Measurements from ENCODE around the gene MAN1B1.

DNA sequence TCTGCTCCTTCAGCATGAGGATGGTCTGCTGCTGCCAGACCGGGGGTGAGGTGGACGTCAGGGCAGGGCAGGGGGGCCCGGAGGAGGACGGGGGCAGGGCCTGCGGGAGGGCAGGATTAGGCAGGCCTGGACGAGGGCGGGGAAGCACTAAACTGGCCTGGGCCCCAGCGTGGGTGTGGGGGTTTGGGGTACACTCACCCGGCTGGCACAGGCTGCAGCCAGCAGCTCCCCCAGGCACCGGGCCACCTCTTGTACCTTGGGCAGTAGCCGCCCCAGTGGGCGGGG is 22.0 kb upstream of the MAN1B1 start:
- TF ChIP-seq RFX5 (IDR thresholded peaks at IDR 0.05; ENCODE audit: borderline replicate concordance, low read depth, low read length) (no peak), CEBPB (IDR thresholded peaks at IDR 0.05; ENCODE audit: low read depth, low read length) (no peak), JUN (IDR thresholded peaks at IDR 0.05; ENCODE audit: low read depth, low read length) (no peak), HDAC2 (IDR thresholded peaks at IDR 0.05; ENCODE audit: borderline replicate concordance in 1 of 2, low read depth in 2 of 2, low read length in 2 of 2) (no peak), ZNF274 (IDR thresholded peaks at IDR 0.05; ENCODE audit: borderline replicate concordance, extremely low read depth, low read length) (no peak), GABPA (IDR thresholded peaks at IDR 0.05; ENCODE audit: borderline replicate concordance, insufficient read depth, low read length) (no peak), E2F6 (IDR thresholded peaks at IDR 0.05) (no peak), EZH2 (IDR thresholded peaks at IDR 0.05; ENCODE audit: low read depth, low read length, severe bottlenecking) (no peak), HDAC6 (IDR thresholded peaks at IDR 0.05; ENCODE audit: low read depth, low read length) (no peak), POLR2A (IDR thresholded peaks at IDR 0.05; ENCODE audit: control extremely low read depth in 1 of 2, low read depth in 2 of 2, low read length in 2 of 2) (no peak), CHD2 (IDR thresholded peaks at IDR 0.05; ENCODE audit: low read length) (no peak), POLR2AphosphoS5 (IDR thresholded peaks at IDR 0.05; ENCODE audit: low read depth, low read length) (no peak)
- TF ChIP-seq, protein P1, sequence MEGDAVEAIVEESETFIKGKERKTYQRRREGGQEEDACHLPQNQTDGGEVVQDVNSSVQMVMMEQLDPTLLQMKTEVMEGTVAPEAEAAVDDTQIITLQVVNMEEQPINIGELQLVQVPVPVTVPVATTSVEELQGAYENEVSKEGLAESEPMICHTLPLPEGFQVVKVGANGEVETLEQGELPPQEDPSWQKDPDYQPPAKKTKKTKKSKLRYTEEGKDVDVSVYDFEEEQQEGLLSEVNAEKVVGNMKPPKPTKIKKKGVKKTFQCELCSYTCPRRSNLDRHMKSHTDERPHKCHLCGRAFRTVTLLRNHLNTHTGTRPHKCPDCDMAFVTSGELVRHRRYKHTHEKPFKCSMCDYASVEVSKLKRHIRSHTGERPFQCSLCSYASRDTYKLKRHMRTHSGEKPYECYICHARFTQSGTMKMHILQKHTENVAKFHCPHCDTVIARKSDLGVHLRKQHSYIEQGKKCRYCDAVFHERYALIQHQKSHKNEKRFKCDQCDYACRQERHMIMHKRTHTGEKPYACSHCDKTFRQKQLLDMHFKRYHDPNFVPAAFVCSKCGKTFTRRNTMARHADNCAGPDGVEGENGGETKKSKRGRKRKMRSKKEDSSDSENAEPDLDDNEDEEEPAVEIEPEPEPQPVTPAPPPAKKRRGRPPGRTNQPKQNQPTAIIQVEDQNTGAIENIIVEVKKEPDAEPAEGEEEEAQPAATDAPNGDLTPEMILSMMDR (IDR thresholded peaks at IDR 0.05; ENCODE audit: control extremely low read depth in 1 of 3, insufficient read depth in 1 of 3, low read depth in 1 of 3, low read length in 3 of 3) = no peak
- TF ChIP-seq, protein P2, sequence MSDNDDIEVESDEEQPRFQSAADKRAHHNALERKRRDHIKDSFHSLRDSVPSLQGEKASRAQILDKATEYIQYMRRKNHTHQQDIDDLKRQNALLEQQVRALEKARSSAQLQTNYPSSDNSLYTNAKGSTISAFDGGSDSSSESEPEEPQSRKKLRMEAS (IDR thresholded peaks at IDR 0.05) = no peak
